ENCODE measurements around the gene ATRAID.

- TF ChIP-seq SP1 (IDR thresholded peaks at IDR 0.05) (no peak), YY1 (IDR thresholded peaks at IDR 0.05) (no peak), CTCF (IDR thresholded peaks at IDR 0.05; ENCODE audit: low read depth, low read length, missing input control) (no peak), MAX (IDR thresholded peaks at IDR 0.05) (no peak), TAF1 (conservative IDR thresholded peaks at IDR 0.05) (no peak), REST (IDR thresholded peaks at IDR 0.05) (no peak), ZBTB33 (IDR thresholded peaks at IDR 0.05) (no peak), HNF4A (conservative IDR thresholded peaks at IDR 0.05) (no peak), FOXA1 (IDR thresholded peaks at IDR 0.05) (no peak), RAD21 (IDR thresholded peaks at IDR 0.05) (no peak), GABPA (IDR thresholded peaks at IDR 0.05 in 1 of 2, conservative IDR thresholded peaks at IDR 0.05 in 1 of 2) (no peak), FOXA2 (IDR thresholded peaks at IDR 0.05) (no peak), JUND (IDR thresholded peaks at IDR 0.05) (no peak), RXRA (IDR thresholded peaks at IDR 0.05) (no peak)
Measured at GRCh38 chr2:27205206-27205605, 6.6 kb upstream of the ATRAID start.
